ENCODE results near the gene ENC1. TPM values are rescaled to one million over a fixed set of nuclear protein-coding genes. Genes with fewer than 3 reads are reported as not detected.

Gene ENC1
- total RNA-seq, 1 experiment from 2014 or later: 38.8 TPM

DNA sequence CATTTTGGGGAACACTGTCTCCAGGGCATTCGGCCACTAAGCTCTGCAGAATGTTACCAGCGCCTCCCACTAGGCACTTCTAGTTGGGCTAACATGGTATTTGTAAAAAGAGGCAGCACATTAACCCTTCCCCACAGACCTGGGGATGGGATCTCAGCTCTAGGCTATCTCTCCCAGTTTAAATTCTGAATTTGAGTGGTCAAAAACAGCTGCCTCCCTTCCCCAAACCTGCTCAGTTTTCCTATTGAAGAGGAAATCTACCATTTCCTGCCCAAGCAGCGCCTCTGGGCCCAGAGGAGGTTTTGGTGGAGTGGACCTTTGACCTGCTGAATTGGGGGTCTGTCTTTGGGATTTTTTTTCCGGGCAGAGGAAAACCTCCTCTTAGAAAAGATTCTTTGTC lies 53.2 kb downstream of the ENC1 start:
- Histone ChIP-seq H3K9me2 (ENCODE audit: insufficient read depth) (no peaks in the 10 kb centered on the region), H3K4me1 (replicated peaks; ENCODE audit: insufficient read depth) (peaks cover 17% of the 10 kb centered on the region), H3K4me3 (no peak overlapping the region), H4K20me1 (ENCODE audit: insufficient read depth) (no peaks in the 10 kb centered on the region), H3F3A (ENCODE audit: insufficient read depth, low read depth) (no peaks in the 10 kb centered on the region), H3K27ac (no peak overlapping the region), H2AFZ (no peak overlapping the region), H3K9me3 (ENCODE audit: insufficient read depth, low read depth) (no peaks in the 10 kb centered on the region), H3K27me3 (ENCODE audit: insufficient read depth, low read depth) (no peaks in the 10 kb centered on the region), H3K4me2 (no peak overlapping the region), H3K79me2 (ENCODE audit: low read depth) (no peaks in the 10 kb centered on the region), H3K36me3 (ENCODE audit: low read depth) (no peaks in the 10 kb centered on the region)
- TF ChIP-seq CTCF (conservative IDR thresholded peaks at IDR 0.05) (no peak), EZH2 (IDR thresholded peaks at IDR 0.05; ENCODE audit: low read depth) (no peak)
- CTCF ChIA-PET: no interaction called here
- intact Hi-C loops (cut with micrococcal nuclease; ENCODE audit: unreplicated experiment): no loop called here
- no TSS peak for BruUV-seq (replicated peaks)
- no peak for DNase-seq
- POLR2A ChIA-PET (ENCODE audit: unreplicated experiment): interaction anchor here (0.7 kb wide), 1 partner anchor 8 kb away, joined by 3 read pairs; no protein-coding TSS in a partner anchor

DNA sequence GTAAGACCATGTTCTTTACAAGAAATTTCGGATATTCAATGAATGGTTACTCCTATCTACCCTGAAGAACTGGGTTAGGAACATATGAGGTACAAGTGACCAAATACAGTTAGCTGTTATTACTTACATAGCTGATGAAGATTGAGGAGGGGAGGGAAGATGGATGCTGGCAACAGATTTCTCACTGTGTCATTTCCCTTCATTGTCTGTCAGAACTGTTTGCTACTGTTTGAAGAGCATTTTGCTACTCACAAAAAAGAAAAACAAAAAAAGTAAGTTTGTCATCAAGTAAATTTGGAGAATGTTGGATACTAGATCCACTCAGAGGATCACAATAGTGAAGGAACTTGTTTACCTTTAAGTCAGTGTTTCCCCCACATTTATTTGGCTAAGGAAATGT lies 53.7 kb downstream of the ENC1 start:
- intact Hi-C loops (cut with micrococcal nuclease; ENCODE audit: unreplicated experiment): no loop called here
- no TSS peak for BruUV-seq (replicated peaks)
- no peak overlapping the region for H3K4me3 ChIP-seq
- H3K79me2 ChIP-seq (ENCODE audit: low read depth): no peaks in the 10 kb centered on the region
- POLR2A ChIA-PET (ENCODE audit: unreplicated experiment): interaction anchor here (0.7 kb wide), 1 partner anchor 8 kb away, joined by 3 read pairs; no protein-coding TSS in a partner anchor
- no peaks in the 10 kb centered on the region for H3F3A ChIP-seq (ENCODE audit: insufficient read depth, low read depth)
- TF ChIP-seq CTCF (conservative IDR thresholded peaks at IDR 0.05) (no peak), EZH2 (IDR thresholded peaks at IDR 0.05; ENCODE audit: low read depth) (no peak)
- no peaks in the 10 kb centered on the region for H4K20me1 ChIP-seq (ENCODE audit: insufficient read depth)
- H2AFZ ChIP-seq: no peak overlapping the region
- CTCF ChIA-PET: no interaction called here
- H3K4me1 ChIP-seq (replicated peaks; ENCODE audit: insufficient read depth): peaks cover 13% of the 10 kb centered on the region
- no peaks in the 10 kb centered on the region for H3K9me3 ChIP-seq (ENCODE audit: insufficient read depth, low read depth)
- H3K36me3 ChIP-seq (ENCODE audit: low read depth): no peaks in the 10 kb centered on the region
- no peak overlapping the region for H3K4me2 ChIP-seq
- no peaks in the 10 kb centered on the region for H3K27me3 ChIP-seq (ENCODE audit: insufficient read depth, low read depth)
- H3K9me2 ChIP-seq (ENCODE audit: insufficient read depth): no peaks in the 10 kb centered on the region
- H3K27ac ChIP-seq: no peak overlapping the region
- DNase-seq: no peak

GRCh38 chr5:74582853-74583252 lies 57.7 kb downstream of the ENC1 start:
- Histone ChIP-seq H3F3A (ENCODE audit: insufficient read depth, low read depth) (no peaks in the 10 kb centered on the region), H3K4me1 (replicated peaks; ENCODE audit: insufficient read depth) (no peaks in the 10 kb centered on the region), H3K79me2 (ENCODE audit: low read depth) (no peaks in the 10 kb centered on the region), H3K4me3 (no peak overlapping the region), H3K4me2 (no peak overlapping the region), H3K9me2 (ENCODE audit: insufficient read depth) (no peaks in the 10 kb centered on the region), H3K27me3 (ENCODE audit: insufficient read depth, low read depth) (no peaks in the 10 kb centered on the region), H3K27ac (no peak overlapping the region), H3K36me3 (ENCODE audit: low read depth) (no peaks in the 10 kb centered on the region), H3K9me3 (ENCODE audit: insufficient read depth, low read depth) (no peaks in the 10 kb centered on the region), H2AFZ (no peak overlapping the region), H4K20me1 (ENCODE audit: insufficient read depth) (no peaks in the 10 kb centered on the region)
- CTCF ChIA-PET: no interaction called here
- POLR2A ChIA-PET (ENCODE audit: unreplicated experiment): no interaction called here
- DNase-seq: no peak
- TF ChIP-seq EZH2 (IDR thresholded peaks at IDR 0.05; ENCODE audit: low read depth) (no peak), CTCF (conservative IDR thresholded peaks at IDR 0.05) (no peak)
- no TSS peak for BruUV-seq (replicated peaks)
- intact Hi-C loops (cut with micrococcal nuclease; ENCODE audit: unreplicated experiment): no loop called here

Data from PC-9 (cell line).